ENCODE data around the gene RAC2.

- TF ChIP-seq, protein P1, sequence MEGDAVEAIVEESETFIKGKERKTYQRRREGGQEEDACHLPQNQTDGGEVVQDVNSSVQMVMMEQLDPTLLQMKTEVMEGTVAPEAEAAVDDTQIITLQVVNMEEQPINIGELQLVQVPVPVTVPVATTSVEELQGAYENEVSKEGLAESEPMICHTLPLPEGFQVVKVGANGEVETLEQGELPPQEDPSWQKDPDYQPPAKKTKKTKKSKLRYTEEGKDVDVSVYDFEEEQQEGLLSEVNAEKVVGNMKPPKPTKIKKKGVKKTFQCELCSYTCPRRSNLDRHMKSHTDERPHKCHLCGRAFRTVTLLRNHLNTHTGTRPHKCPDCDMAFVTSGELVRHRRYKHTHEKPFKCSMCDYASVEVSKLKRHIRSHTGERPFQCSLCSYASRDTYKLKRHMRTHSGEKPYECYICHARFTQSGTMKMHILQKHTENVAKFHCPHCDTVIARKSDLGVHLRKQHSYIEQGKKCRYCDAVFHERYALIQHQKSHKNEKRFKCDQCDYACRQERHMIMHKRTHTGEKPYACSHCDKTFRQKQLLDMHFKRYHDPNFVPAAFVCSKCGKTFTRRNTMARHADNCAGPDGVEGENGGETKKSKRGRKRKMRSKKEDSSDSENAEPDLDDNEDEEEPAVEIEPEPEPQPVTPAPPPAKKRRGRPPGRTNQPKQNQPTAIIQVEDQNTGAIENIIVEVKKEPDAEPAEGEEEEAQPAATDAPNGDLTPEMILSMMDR (IDR thresholded peaks at IDR 0.05) = no peak
- no peak for TF ChIP-seq POLR2A (IDR thresholded peaks at IDR 0.05)
These were observed 40.2 kb upstream of the RAC2 start for GRCh38 chr22:37284126-37284804.
